ENCODE results near the gene RNF208. TPM values are rescaled to one million over a fixed set of nuclear protein-coding genes. Genes with fewer than 3 reads are reported as not detected.

RNF208 gene
- total RNA-seq, 2 donors from 2014 or later = 0.78 to 14.5 TPM

- no peaks in the 10 kb centered on the region for H3K9me3 ChIP-seq
- no peak for TF ChIP-seq CTCF (IDR thresholded peaks at IDR 0.05)
- TF ChIP-seq POLR2A (IDR thresholded peaks at IDR 0.05) = peak in 1 of 3 donors; percentile 25
- peak overlapping the region; percentile 92 to 99 (median 92) for H3K27ac ChIP-seq
- ATAC-seq = no peak
- intact Hi-C loops (cut with DNase I) = no loop called here
- WGBS, 2 donors = 7 to 24% methylated on average over 7 to 11 of the region's 11 CpGs
- H3K4me1 ChIP-seq = peaks cover 87% of the 10 kb centered on the region
- DNase-seq = peak; percentile 70 to 86 (median 79)
- H3K4me3 ChIP-seq = peak overlapping the region; percentile 32 to 40
- no peaks in the 10 kb centered on the region for H3K27me3 ChIP-seq
- H3K36me3 ChIP-seq (replicated peaks in 1 of 2; ENCODE audit: insufficient read depth in 1 of 2, low read depth in 2 of 2) = no peaks in the 10 kb centered on the region
These were observed 23.1 kb downstream of the RNF208 start for GRCh38 chr9:137198902-137199283.

GRCh38 chr9:137198051-137198901 is 23.8 kb downstream of the RNF208 start:
- H3K36me3 ChIP-seq (replicated peaks in 1 of 2; ENCODE audit: insufficient read depth in 1 of 2, low read depth in 2 of 2) = no peaks in the 10 kb centered on the region
- H3K4me3 ChIP-seq = peak overlapping the region; percentile 32 to 40
- intact Hi-C loops (cut with DNase I) = no loop called here
- ATAC-seq (peak; percentile 40), DNase-seq (peak; percentile 91 to 97 (median 95))
- H3K4me1 ChIP-seq = peaks cover 87% of the 10 kb centered on the region
- peak overlapping the region; percentile 92 to 99 (median 92) for H3K27ac ChIP-seq
- H3K9me3 ChIP-seq = no peaks in the 10 kb centered on the region
- TF ChIP-seq CTCF (IDR thresholded peaks at IDR 0.05) (no peak), POLR2A (IDR thresholded peaks at IDR 0.05) (peak; percentile 50 to 58 (median 54))
- H3K27me3 ChIP-seq = no peaks in the 10 kb centered on the region
- 15% methylated on average over 18 of the region's 19 CpGs; no CpG with 5 or more reads in 1 of the 2 donors for WGBS, 2 donors

GRCh38 chr9:137195525-137196220 is 26.4 kb downstream of the RNF208 start:
- DNase-seq = peak; percentile 78 to 88 (median 85)
- no peaks in the 10 kb centered on the region for H3K9me3 ChIP-seq
- no peak overlapping the region for H3K4me3 ChIP-seq
- peaks cover 0 to 2% of the 10 kb centered on the region in 2 donors for H3K36me3 ChIP-seq (replicated peaks in 1 of 2; ENCODE audit: insufficient read depth in 1 of 2, low read depth in 2 of 2)
- intact Hi-C loops (cut with DNase I) = no loop called here
- ATAC-seq = peak; percentile 9
- H3K4me1 ChIP-seq = peaks cover 90% of the 10 kb centered on the region
- H3K27ac ChIP-seq = peak overlapping the region; percentile 92 to 99 (median 92)
- H3K27me3 ChIP-seq = no peaks in the 10 kb centered on the region
- 18 to 21% methylated on average over 16 to 21 of the region's 21 CpGs for WGBS, 2 donors
- TF ChIP-seq POLR2A (IDR thresholded peaks at IDR 0.05) = peak in 1 of 3 donors; percentile 39
- TF ChIP-seq CTCF (IDR thresholded peaks at IDR 0.05) = no peak

- Histone ChIP-seq H3K27me3 (no peaks in the 10 kb centered on the region), H3K4me3 (no peak overlapping the region), H3K9me3 (no peaks in the 10 kb centered on the region), H3K4me1 (peaks cover 98% of the 10 kb centered on the region), H3K27ac (peak overlapping the region; percentile 92 to 99 (median 92)), H3K36me3 (replicated peaks in 1 of 2; ENCODE audit: insufficient read depth in 1 of 2, low read depth in 2 of 2) (peaks cover 0 to 2% of the 10 kb centered on the region in 2 donors)
- DNase-seq (peak; percentile 74 to 89 (median 84)), ATAC-seq (peak; percentile 25)
- 26 to 31% methylated on average over 10 of the region's 10 CpGs for WGBS, 2 donors
- intact Hi-C loops (cut with DNase I) = loop anchor here (5.0 kb wide), 1 partner anchor 37 kb away; the partner anchor contains the start of gene SLC34A3
- peak; percentile 28 to 59 (median 51) for TF ChIP-seq POLR2A (IDR thresholded peaks at IDR 0.05)
- no peak for TF ChIP-seq CTCF (IDR thresholded peaks at IDR 0.05)
These were observed 27.1 kb downstream of the RNF208 start for GRCh38 chr9:137194909-137195308.

Measured in body of pancreas (tissue), 4 donors.